HepG2 (cell line): ENCODE measurements around the gene GSK3A. TPM values are rescaled to one million over a fixed set of nuclear protein-coding genes. Genes with fewer than 3 reads are reported as not detected.

Source experiments
- ATAC-seq: fragments of 200-7000 bp; cut with Tn5 transposase; 3 replicates; pipeline ENCODE4 v1.9.1; 2020; ENCODE audit warnings: mild to moderate bottlenecking, moderate library complexity
- BruUV-seq: library from RNA; stranded (reverse); fragments of 400-500 nt; replicated peaks from 2 replicates; lab custom pipeline; 2021; lab: Mats Ljungman, UMichigan
- CTCF ChIA-PET: fragments of 300-600 bp; formaldehyde crosslinking; extraction: SDS; loops from one replicate; lab custom pipeline; 2021; ENCODE audit warnings: low total read pairs, inconsistent platforms, low intra/inter-chr PET ratio; lab: Yijun Ruan, JAX
- POLR2A ChIA-PET: fragments of 350-600 bp; sonication (Branson Sonifier 250); formaldehyde crosslinking; loops from one replicate; lab custom pipeline; 2020; ENCODE audit warnings: antibody characterized with exemption, inconsistent platforms; lab: Yijun Ruan, JAX
- DNase-seq: peaks from one replicate; pipeline ENCODE4 v3.0.0-alpha.2; 2015; ENCODE audit warnings: low spot score
- FAIRE-seq: peaks from 3 replicates; lab custom pipeline; 2011; peaks lifted over from hg19 to GRCh38; lab: Jason Lieb, UNC
- H2AFZ ChIP-seq: one replicate; pipeline ENCODE4 v1.6.1; 2011; ENCODE audit warnings: low read length, inconsistent platforms
- H3K27ac ChIP-seq: fragments of 300-600 bp; 3 replicates; pipeline ENCODE4 v1.8.0; 2011; ENCODE audit warnings: mixed run types, mild to moderate bottlenecking, mixed read lengths, low read length, inconsistent platforms; ENCODE audit not compliant: insufficient read depth; ENCODE audit errors: extremely low read length
- H3K27me3 ChIP-seq, 2 experiments: fragments of 200-600 bp in 1 of 2; 2 replicates in 1 of 2; 3 replicates in 1 of 2; pipeline versions ENCODE4 v1.6.0 to v1.8.0; 2011; ENCODE audit warnings: low read length in 2 of 2, mild to moderate bottlenecking in 2 of 2, moderate library complexity in 2 of 2, inconsistent platforms in 1 of 2; ENCODE audit not compliant: insufficient read depth in 2 of 2, control insufficient read depth in 1 of 2
- H3K36me3 ChIP-seq, 2 experiments: fragments of 200-600 bp in 1 of 2; replicated peaks in 1 of 2; 2 replicates in 1 of 2; 3 replicates in 1 of 2; pipeline versions ENCODE4 v1.5.1 to v1.8.0; 2011; ENCODE audit warnings: low read length in 2 of 2, inconsistent platforms in 1 of 2; ENCODE audit not compliant: insufficient read depth in 2 of 2, control insufficient read depth in 1 of 2
- H3K4me1 ChIP-seq: 2 replicates; pipeline ENCODE4 v1.5.1; 2012; ENCODE audit warnings: low read length, inconsistent platforms; ENCODE audit not compliant: insufficient read depth
- H3K4me2 ChIP-seq: 2 replicates; pipeline ENCODE4 v1.6.0; 2011; ENCODE audit warnings: low read depth, low read length, inconsistent platforms
- H3K4me3 ChIP-seq, 3 experiments: fragments of 200-600 bp in 1 of 3; sonication (generic), shearing (Covaris generic) in 1 of 3; replicated peaks in 1 of 3; 2 replicates each; pipeline ENCODE4 v1.5.1; 2011 to 2016; ENCODE audit warnings: low read length in 3 of 3, inconsistent platforms in 2 of 3, low read depth in 2 of 3, mild to moderate bottlenecking in 2 of 3, control low read depth in 1 of 3, mixed read lengths in 1 of 3; ENCODE audit not compliant: insufficient read depth in 1 of 3
- H3K79me2 ChIP-seq: one replicate; pipeline ENCODE4 v1.6.1; 2011; ENCODE audit warnings: low read length, inconsistent platforms; ENCODE audit not compliant: insufficient read depth
- H3K9ac ChIP-seq: 2 replicates; pipeline ENCODE4 v1.6.0; 2011; ENCODE audit warnings: mild to moderate bottlenecking, low read depth, low read length, inconsistent platforms; ENCODE audit not compliant: insufficient read depth
- H3K9me3 ChIP-seq: 2 replicates; pipeline ENCODE4 v1.5.1; 2012; ENCODE audit warnings: mild to moderate bottlenecking, low read length
- H4K20me1 ChIP-seq: 2 replicates; pipeline ENCODE4 v1.6.0; 2011; ENCODE audit warnings: inconsistent platforms, mild to moderate bottlenecking, low read length, moderate library complexity; ENCODE audit not compliant: insufficient read depth
- AGO1 ChIP-seq: fragments of 200-400 bp; formaldehyde crosslinking; IDR thresholded peaks from 2 replicates; pipeline ENCODE4 v1.6.1; 2017; ENCODE audit warnings: mild to moderate bottlenecking, low read depth, low read length, moderate library complexity; ENCODE audit not compliant: poor library complexity, severe bottlenecking
- AGO2 ChIP-seq: fragments of 200-400 bp; formaldehyde crosslinking; optimal IDR thresholded peaks from 2 replicates; pipeline ENCODE3; 2017; ENCODE audit warnings: mild to moderate bottlenecking, low read depth, low read length, moderate library complexity
- HNRNPL ChIP-seq: fragments of 200-400 bp; formaldehyde crosslinking; IDR thresholded peaks from 2 replicates; pipeline ENCODE4 v1.6.1; 2017; ENCODE audit warnings: mild to moderate bottlenecking, low read depth, low read length
- IKZF1 ChIP-seq: fragments of 450-650 bp; IDR thresholded peaks from 2 replicates; pipeline ENCODE4 v1.7.1; 2016
- IKZF5 ChIP-seq: IDR thresholded peaks from 2 replicates; pipeline ENCODE4 v1.6.1; 2018; ENCODE audit warnings: missing genetic modification reagents, mild to moderate bottlenecking, missing compliant biosample characterization
- IRX3 ChIP-seq: sonication (generic); formaldehyde crosslinking; IDR thresholded peaks from 2 replicates; pipeline ENCODE4 v1.8.1; 2023; ENCODE audit warnings: mild to moderate bottlenecking, low read depth, missing genetic modification reagents, borderline replicate concordance
- TEAD3 ChIP-seq: optimal IDR thresholded peaks from 2 replicates; pipeline ENCODE3; 2016; ENCODE audit warnings: borderline replicate concordance
- ZBTB39 ChIP-seq: sonication (generic); formaldehyde crosslinking; IDR thresholded peaks from 2 replicates; pipeline ENCODE4 v1.5.0; 2020; ENCODE audit warnings: missing genetic modification reagents
- ZKSCAN5 ChIP-seq: sonication (generic); formaldehyde crosslinking; IDR thresholded peaks from 2 replicates; pipeline ENCODE4 v1.5.1; 2020; ENCODE audit warnings: mild to moderate bottlenecking, missing genetic modification reagents
- ZNF282 ChIP-seq: fragments of 450-650 bp; IDR thresholded peaks from 2 replicates; pipeline ENCODE4 v1.6.1; 2018; ENCODE audit not compliant: partially characterized antibody
- ZNF510 ChIP-seq: sonication (generic); formaldehyde crosslinking; IDR thresholded peaks from 2 replicates; pipeline ENCODE4 v1.4.0; 2020; ENCODE audit warnings: low read depth, mild to moderate bottlenecking, missing genetic modification reagents
- WGBS: methylation state at CpG from one replicate; pipeline ENCODE4 v1.1.6; 2017; ENCODE audit warnings: low lambda C conversion rate; 5-methylcytosine and 5-hydroxymethylcytosine counted together
- in situ Hi-C: cut with HindIII; loops from 2 replicates; pipeline ENCODE4 v1.10.0; 2017; ENCODE audit warnings: low pct_unique_long_range_greater_than_20kb; ENCODE audit not compliant: extremely low pct_ligation_motif_present
- intact Hi-C: fragments of 100-400 bp; cut with micrococcal nuclease; formaldehyde crosslinking; loops from one replicate; pipeline ENCODE4 v1.10.0; 2022; ENCODE audit not compliant: unreplicated experiment
- polyA plus RNA-seq, 8 experiments: library from polyadenylated mRNA; depleted of rRNA in 3 of 8; stranded (reverse) in 7 of 8; unstranded in 1 of 8; fragments of >200 nt; fragmentation: Illumina TruSeq in 4 of 8; extraction: Trizol in 4 of 8; gene quantifications; 2 replicates each; pipeline versions ENCODE4 v1.2.1 to v1.2.3, GENCODE V29; 2011 to 2016; ENCODE audit warnings: low read depth in 4 of 8, missing spikeins in 1 of 8, mixed read lengths in 1 of 8; ENCODE audit not compliant: insufficient read depth in 1 of 8
- total RNA-seq, 5 experiments: library from RNA; depleted of rRNA; stranded (reverse); fragments of >200 nt; fragmentation: Illumina TruSeq; extraction: Trizol; gene quantifications; 2 replicates each; pipeline ENCODE4 v1.2.3, GENCODE V29; 2016; ENCODE audit warnings: low read depth in 1 of 5
- TF ChIP-seq, protein P1 (sequence below): sonication (generic); formaldehyde crosslinking; IDR thresholded peaks from 2 replicates; pipeline ENCODE4 v1.4.0; 2020; ENCODE audit warnings: mild to moderate bottlenecking, missing genetic modification reagents

GSK3A gene
- total and polyA plus RNA-seq, 2 of the 13 experiments (the other 11 are each of a cell fraction or from before 2014, with no cell fraction given) = 16.9 to 52.5 TPM

GRCh38 chr19:42234364-42234763 lies 8.0 kb downstream of the GSK3A start:
- POLR2A ChIA-PET = interaction anchor here (1.7 to 4.0 kb wide), 2 partner anchors 9 to 14 kb away, joined by 7 to 21 read pairs; partner anchors contain the start of genes GSK3A and ZNF526
- no TSS peak for BruUV-seq
- Histone ChIP-seq H3K4me2 (no peak overlapping the region), H3K27me3 (no peaks in the 10 kb centered on the region), H2AFZ (no peak overlapping the region), H3K79me2 (no peaks in the 10 kb centered on the region), H3K36me3 (peaks cover 24 to 67% of the 10 kb centered on the region in 2 experiments; a peak in 4 of 5 replicates), H3K9ac (no peak overlapping the region), H3K4me3 (no peak overlapping the region), H4K20me1 (no peaks in the 10 kb centered on the region), H3K9me3 (no peaks in the 10 kb centered on the region), H3K27ac (no peak overlapping the region), H3K4me1 (peaks cover 24% of the 10 kb centered on the region)
- intact Hi-C loops (no loop called here), in situ Hi-C loops (no loop called here)
- no peak for ATAC-seq
- no peak for FAIRE-seq
- CTCF ChIA-PET = no interaction called here
- no peak for DNase-seq
- WGBS = no CpG with 5 or more reads among the region's 11 CpGs
- TF ChIP-seq IKZF1 (no peak), ZNF282 (no peak), ZNF510 (CRISPR knock-in tag) (no peak), IRX3 (CRISPR knock-in tag) (no peak), ZKSCAN5 (CRISPR knock-in tag) (no peak), AGO1 (peak; percentile 40), AGO2 (peak; percentile 51), TEAD3 (CRISPR knock-in tag) (no peak), ZBTB39 (CRISPR knock-in tag) (no peak), HNRNPL (no peak), IKZF5 (CRISPR knock-in tag) (no peak)
- TF ChIP-seq, protein P1, sequence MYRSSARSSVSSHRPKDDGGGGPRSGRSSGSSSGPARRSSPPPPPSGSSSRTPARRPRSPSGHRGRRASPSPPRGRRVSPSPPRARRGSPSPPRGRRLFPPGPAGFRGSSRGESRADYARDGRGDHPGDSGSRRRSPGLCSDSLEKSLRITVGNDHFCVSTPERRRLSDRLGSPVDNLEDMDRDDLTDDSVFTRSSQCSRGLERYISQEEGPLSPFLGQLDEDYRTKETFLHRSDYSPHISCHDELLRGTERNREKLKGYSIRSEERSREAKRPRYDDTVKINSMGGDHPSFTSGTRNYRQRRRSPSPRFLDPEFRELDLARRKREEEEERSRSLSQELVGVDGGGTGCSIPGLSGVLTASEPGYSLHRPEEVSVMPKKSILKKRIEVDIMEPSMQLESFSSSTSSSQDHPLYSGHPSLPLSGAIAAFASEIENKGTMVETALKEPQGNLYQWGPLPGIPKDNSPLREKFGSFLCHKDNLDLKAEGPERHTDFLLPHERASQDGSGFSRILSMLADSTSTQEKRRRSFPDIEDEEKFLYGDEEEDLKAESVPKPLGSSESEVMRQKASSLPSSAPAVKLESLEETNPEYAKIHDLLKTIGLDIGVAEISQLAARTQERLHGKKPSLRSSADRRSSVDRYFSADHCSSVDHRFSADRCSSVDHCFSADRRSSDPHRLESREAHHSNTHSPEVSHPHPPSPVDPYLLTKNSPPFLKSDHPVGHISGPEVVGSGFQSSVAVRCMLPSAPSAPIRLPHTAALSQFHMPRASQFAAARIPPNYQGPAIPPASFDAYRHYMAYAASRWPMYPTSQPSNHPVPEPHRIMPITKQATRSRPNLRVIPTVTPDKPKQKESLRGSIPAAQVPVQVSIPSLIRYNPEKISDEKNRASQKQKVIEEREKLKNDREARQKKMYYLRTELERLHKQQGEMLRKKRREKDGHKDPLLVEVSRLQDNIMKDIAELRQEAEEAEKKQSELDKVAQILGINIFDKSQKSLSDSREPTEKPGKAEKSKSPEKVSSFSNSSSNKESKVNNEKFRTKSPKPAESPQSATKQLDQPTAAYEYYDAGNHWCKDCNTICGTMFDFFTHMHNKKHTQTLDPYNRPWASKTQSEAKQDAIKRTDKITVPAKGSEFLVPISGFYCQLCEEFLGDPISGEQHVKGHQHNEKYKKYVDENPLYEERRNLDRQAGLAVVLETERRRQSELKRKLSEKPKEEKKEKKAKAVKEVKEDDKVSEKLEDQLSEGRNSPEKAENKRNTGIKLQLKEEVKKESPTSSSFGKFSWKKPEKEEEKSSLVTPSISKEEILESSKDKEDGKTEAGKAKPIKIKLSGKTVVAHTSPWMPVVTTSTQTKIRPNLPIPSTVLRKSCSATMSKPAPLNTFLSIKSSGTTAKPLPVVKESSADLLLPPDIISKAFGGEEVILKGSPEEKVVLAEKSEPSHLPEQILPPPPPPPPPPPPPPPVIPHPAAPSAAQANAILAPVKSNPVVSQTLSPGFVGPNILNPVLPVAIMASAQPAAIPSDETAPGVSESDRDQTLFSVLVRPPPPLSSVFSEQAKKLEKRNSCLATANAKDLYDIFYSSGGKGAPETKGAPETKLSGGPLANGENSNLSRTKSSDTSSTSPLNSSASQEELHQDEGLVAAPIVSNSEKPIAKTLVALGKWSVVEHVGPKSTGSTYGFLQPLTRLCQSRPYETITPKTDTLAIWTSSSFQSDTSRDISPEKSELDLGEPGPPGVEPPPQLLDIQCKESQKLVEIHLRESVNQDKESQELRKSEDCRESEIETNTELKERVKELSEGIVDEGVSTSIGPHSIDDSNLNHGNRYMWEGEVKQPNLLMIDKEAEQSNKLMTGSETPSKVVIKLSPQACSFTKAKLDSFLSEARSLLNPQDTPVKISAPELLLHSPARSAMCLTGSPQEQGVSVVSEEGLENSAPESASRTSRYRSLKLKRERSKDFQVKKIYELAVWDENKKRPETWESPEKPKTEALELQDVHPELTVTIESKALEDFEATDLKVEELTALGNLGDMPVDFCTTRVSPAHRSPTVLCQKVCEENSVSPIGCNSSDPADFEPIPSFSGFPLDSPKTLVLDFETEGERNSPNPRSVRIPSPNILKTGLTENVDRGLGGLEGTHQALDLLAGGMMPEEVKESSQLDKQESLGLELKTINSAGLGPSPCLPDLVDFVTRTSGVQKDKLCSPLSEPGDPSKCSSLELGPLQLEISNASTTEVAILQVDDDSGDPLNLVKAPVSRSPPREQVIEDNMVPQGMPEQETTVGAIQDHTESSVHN = no peak
